22Rv1 (cell line): ENCODE measurements around the gene FLT4.

ENCODE experiments used
- H3K27ac ChIP-seq: fragments of 450-650 bp; 2 replicates; pipeline ENCODE4 v1.5.1; 2017
- CTCF ChIP-seq: fragments of 450-650 bp; IDR thresholded peaks from 2 replicates; pipeline ENCODE4 v1.5.1; 2017; ENCODE audit warnings: mild to moderate bottlenecking
- ZFX ChIP-seq: fragments of 450-650 bp; IDR thresholded peaks from 2 replicates; pipeline ENCODE4 v1.6.1; 2017; ENCODE audit warnings: antibody characterized with exemption, borderline replicate concordance

FLT4 gene

GRCh38 chr5:180593446-180594206 lies 55.8 kb downstream of the FLT4 start:
- H3K27ac ChIP-seq: no peak overlapping the region
- TF ChIP-seq ZFX (no peak), CTCF (no peak)

- TF ChIP-seq ZFX (no peak), CTCF (no peak)
- no peak overlapping the region for H3K27ac ChIP-seq
Measured at GRCh38 chr5:180592176-180592575, 57.2 kb downstream of the FLT4 start.

GRCh38 chr5:180591311-180591887 lies 58.0 kb downstream of the FLT4 start, which contains the start of gene SCGB3A1:
SCGB3A1 (minus strand) TSS chr5:180591499; CDS start chr5:180591462, 37 bp downstream.
- no peak for TF ChIP-seq ZFX
- no peak for TF ChIP-seq CTCF
- no peak within 1 kb of the TSS for H3K27ac ChIP-seq

GRCh38 chr5:180590543-180591310 lies 58.7 kb downstream of the FLT4 start:
- no peak overlapping the region for H3K27ac ChIP-seq
- no peak for TF ChIP-seq ZFX
- TF ChIP-seq CTCF: no peak

- TF ChIP-seq CTCF (no peak), ZFX (no peak)
- no peak overlapping the region for H3K27ac ChIP-seq
Measured at GRCh38 chr5:180589771-180590542, 59.4 kb downstream of the FLT4 start.

- no peak overlapping the region for H3K27ac ChIP-seq
- no peak for TF ChIP-seq CTCF
- no peak for TF ChIP-seq ZFX
Measured at GRCh38 chr5:180586870-180587269, 62.5 kb downstream of the FLT4 start.
